SK-N-MC (cell line): ENCODE results near the gene SGPP2.
"Not testable (repeated sequence)": the region's sequence is repeated elsewhere in the genome, so short reads cannot be mapped to it uniquely, and the experiment has no call there.

ENCODE experiments used
- DNase-seq: peaks from one replicate; pipeline ENCODE4 v3.0.0-alpha.2; 2011; ENCODE audit warnings: low read depth, low spot score
- H3K27ac ChIP-seq: fragments of 200-600 bp; sonication (generic); 2 replicates; pipeline ENCODE4 v1.5.1; 2016; ENCODE audit warnings: mixed run types
- H3K36me3 ChIP-seq: fragments of 200-600 bp; sonication (generic); 2 replicates; pipeline ENCODE4 v1.6.1; 2017; ENCODE audit warnings: antibody characterized with exemption, low read length, mixed read lengths; ENCODE audit not compliant: insufficient read depth
- H3K4me3 ChIP-seq: fragments of 200-600 bp; sonication (generic); 2 replicates; pipeline ENCODE4 v1.5.1; 2016
- H3K9ac ChIP-seq: fragments of 200-600 bp; sonication (generic); 2 replicates; pipeline ENCODE4 v1.8.0; 2017; ENCODE audit warnings: mixed run types, mixed read lengths; ENCODE audit not compliant: insufficient read length
- H3K9me3 ChIP-seq: fragments of 200-600 bp; sonication (generic); 2 replicates; pipeline ENCODE4 v1.6.1; 2017; ENCODE audit warnings: low read depth, mild to moderate bottlenecking, antibody characterized with exemption, low read length, moderate library complexity, mixed read lengths
- EZH2 ChIP-seq: fragments of 200-600 bp; sonication (generic); IDR thresholded peaks from one replicate; pipeline ENCODE4 v1.6.1; 2017; ENCODE audit warnings: antibody characterized with exemption
- FOXP2 ChIP-seq: optimal IDR thresholded peaks from 2 replicates; pipeline ENCODE3; 2011; ENCODE audit warnings: mild to moderate bottlenecking, moderate library complexity; ENCODE audit not compliant: insufficient read depth; ENCODE audit errors: extremely low read length, control extremely low read depth
- POLR2AphosphoS5 ChIP-seq: IDR thresholded peaks from 2 replicates; pipeline ENCODE4 v1.6.1; 2012; ENCODE audit warnings: mild to moderate bottlenecking, low read depth, low read length, borderline replicate concordance

SGPP2 gene

GRCh38 chr2:222404151-222404905 is 20.0 kb upstream of the SGPP2 start:
- TF ChIP-seq EZH2 (no peak), FOXP2 (no peak), POLR2AphosphoS5 (no peak)
- Histone ChIP-seq H3K27ac (peak overlapping the region; percentile 30; the same call in 1 of the 2 replicates), H3K9me3 (no peaks in the 10 kb centered on the region), H3K9ac (no peak overlapping the region), H3K36me3 (no peaks in the 10 kb centered on the region), H3K4me3 (0 out of 2 replicates have a peak overlapping the region, but pooled peaks have one; percentile 17)
- no peak for DNase-seq

GRCh38 chr2:222408684-222409083 is 15.7 kb upstream of the SGPP2 start:
- no peak overlapping the region for H3K27ac ChIP-seq
- H3K9ac ChIP-seq = no peak overlapping the region
- no peaks in the 10 kb centered on the region for H3K36me3 ChIP-seq
- no peak for DNase-seq
- H3K4me3 ChIP-seq = no peak overlapping the region
- H3K9me3 ChIP-seq = no peaks in the 10 kb centered on the region
- TF ChIP-seq FOXP2 (no peak), POLR2AphosphoS5 (no peak), EZH2 (no peak)

- no peaks in the 10 kb centered on the region for H3K36me3 ChIP-seq
- H3K4me3 ChIP-seq = no peak overlapping the region
- TF ChIP-seq POLR2AphosphoS5 = no peak
- TF ChIP-seq FOXP2 = no peak
- TF ChIP-seq EZH2 = no peak
- H3K27ac ChIP-seq = no peak overlapping the region
- no peaks in the 10 kb centered on the region for H3K9me3 ChIP-seq
- no peak for DNase-seq
- H3K9ac ChIP-seq = no peak overlapping the region
Measured at GRCh38 chr2:222410534-222410933, 13.8 kb upstream of the SGPP2 start.

GRCh38 chr2:222412334-222412733 is 12.0 kb upstream of the SGPP2 start:
- H3K36me3 ChIP-seq, H3K9me3 ChIP-seq, DNase-seq: not testable (repeated sequence)

GRCh38 chr2:222413295-222413911 is 10.9 kb upstream of the SGPP2 start:
- Histone ChIP-seq H3K9me3 (no peaks in the 10 kb centered on the region), H3K27ac (no peak overlapping the region), H3K4me3 (no peak overlapping the region), H3K9ac (no peak overlapping the region), H3K36me3 (no peaks in the 10 kb centered on the region)
- DNase-seq = no peak
- TF ChIP-seq POLR2AphosphoS5 = no peak
- no peak for TF ChIP-seq EZH2
- no peak for TF ChIP-seq FOXP2

More at GRCh38 chr2:222412334-222412733, 12.0 kb upstream of the SGPP2 start:
- not testable (repeated sequence) for H3K27ac ChIP-seq, H3K9ac ChIP-seq, H3K4me3 ChIP-seq

GRCh38 chr2:222418739-222419138 is 5.6 kb upstream of the SGPP2 start:
- Histone ChIP-seq H3K4me3 (no peak overlapping the region), H3K36me3 (no peaks in the 10 kb centered on the region), H3K9me3 (no peaks in the 10 kb centered on the region), H3K9ac (no peak overlapping the region), H3K27ac (no peak overlapping the region)
- TF ChIP-seq EZH2 (no peak), POLR2AphosphoS5 (no peak), FOXP2 (no peak)
- no peak for DNase-seq

- Histone ChIP-seq H3K36me3 (no peaks in the 10 kb centered on the region), H3K4me3 (no peak overlapping the region), H3K27ac (no peak overlapping the region), H3K9ac (no peak overlapping the region), H3K9me3 (no peaks in the 10 kb centered on the region)
- DNase-seq = no peak
- no peak for TF ChIP-seq POLR2AphosphoS5
- TF ChIP-seq EZH2 = no peak
- no peak for TF ChIP-seq FOXP2
Measured at GRCh38 chr2:222420508-222420907, 3.8 kb upstream of the SGPP2 start.

GRCh38 chr2:222421626-222422025 is 2.7 kb upstream of the SGPP2 start:
- TF ChIP-seq FOXP2 (no peak), POLR2AphosphoS5 (no peak), EZH2 (no peak)
- no peak overlapping the region for H3K4me3 ChIP-seq
- no peaks in the 10 kb centered on the region for H3K9me3 ChIP-seq
- no peak overlapping the region for H3K9ac ChIP-seq
- no peak overlapping the region for H3K27ac ChIP-seq
- DNase-seq = no peak
- no peaks in the 10 kb centered on the region for H3K36me3 ChIP-seq

GRCh38 chr2:222423186-222423585 is 1.2 kb upstream of the SGPP2 start:
- no peaks in the 10 kb centered on the region for H3K36me3 ChIP-seq
- no peak overlapping the region for H3K9ac ChIP-seq
- no peak for TF ChIP-seq FOXP2
- TF ChIP-seq EZH2 = no peak
- no peak for TF ChIP-seq POLR2AphosphoS5
- no peak overlapping the region for H3K27ac ChIP-seq
- no peak for DNase-seq
- H3K4me3 ChIP-seq = no peak overlapping the region
- no peaks in the 10 kb centered on the region for H3K9me3 ChIP-seq
